GM12878 (cell line): ENCODE data around the gene METTL4.

Experiments
- CBFB ChIP-seq: IDR thresholded peaks from 2 replicates; pipeline ENCODE4 v1.6.1; 2016; ENCODE audit warnings: antibody characterized with exemption, low read depth
- HDAC2 ChIP-seq: fragments of 200-600 bp; sonication (generic); IDR thresholded peaks from 2 replicates; pipeline ENCODE4 v1.6.1; 2017
- MXI1 ChIP-seq: fragments of 150-350 bp; IDR thresholded peaks from 2 replicates; pipeline ENCODE4 v1.6.1; 2011; ENCODE audit warnings: low read depth, mild to moderate bottlenecking, inconsistent platforms, low read length, improper control_type of control experiment
- POLR2AphosphoS5 ChIP-seq: IDR thresholded peaks from 2 replicates; pipeline ENCODE4 v1.6.1; 2011; ENCODE audit warnings: mild to moderate bottlenecking, low read length, inconsistent platforms
- TAF1 ChIP-seq: IDR thresholded peaks from 2 replicates; pipeline ENCODE4 v1.6.1; 2011; ENCODE audit warnings: mild to moderate bottlenecking, low read depth, low read length, borderline replicate concordance
- TBL1XR1 ChIP-seq: IDR thresholded peaks from 2 replicates; pipeline ENCODE4 v1.6.1; 2012; ENCODE audit warnings: low read depth, low read length, improper control_type of control experiment
- YY1 ChIP-seq: IDR thresholded peaks from 2 replicates; pipeline ENCODE4 v1.6.1; 2011; ENCODE audit warnings: low read depth, mild to moderate bottlenecking, low read length
- ZNF274 ChIP-seq: IDR thresholded peaks from one replicate; pipeline ENCODE4 v1.8.0; 2011; ENCODE audit not compliant: insufficient read length, insufficient read depth
- TF ChIP-seq, protein P1 (sequence below): IDR thresholded peaks from 2 replicates; pipeline ENCODE4 v1.6.1; 2011; ENCODE audit warnings: low read depth, low read length, improper control_type of control experiment, borderline replicate concordance
- TF ChIP-seq, protein P2 (sequence below), 3 experiments: IDR thresholded peaks in 2 of 3; conservative IDR thresholded peaks in 1 of 3; 2 replicates each; pipeline ENCODE4 v1.5.1; 2011; ENCODE audit warnings: low read depth in 3 of 3, low read length in 3 of 3, mild to moderate bottlenecking in 3 of 3, control low read depth in 2 of 3, moderate library complexity in 2 of 3, inconsistent platforms in 1 of 3, mixed read lengths in 1 of 3; ENCODE audit not compliant: control insufficient read depth in 2 of 3, insufficient read depth in 1 of 3; ENCODE audit errors: extremely low read depth in 1 of 3
- TF ChIP-seq, protein P3 (sequence below): fragments of 450-650 bp; IDR thresholded peaks from 2 replicates; pipeline ENCODE4 v1.6.1; 2017; ENCODE audit warnings: mild to moderate bottlenecking

DNA sequence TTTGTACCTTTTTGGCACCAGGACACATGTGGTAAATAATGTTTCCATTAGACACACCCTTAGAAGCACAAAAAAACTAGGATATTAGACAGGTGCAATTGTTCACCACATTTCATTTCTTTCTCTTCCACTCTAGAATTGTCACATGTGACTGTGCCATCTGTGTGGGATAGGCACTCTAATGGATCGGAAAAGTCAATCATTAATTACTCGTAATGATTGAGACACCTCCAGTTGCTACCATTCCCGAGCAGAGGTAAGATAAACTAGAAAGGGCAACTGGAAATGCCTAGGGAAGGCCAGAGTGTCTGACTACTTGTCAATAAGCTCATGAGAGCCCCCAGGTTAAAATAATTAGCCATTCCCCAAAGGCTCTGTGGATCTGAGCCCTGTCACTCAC lies 59.9 kb downstream of the METTL4 start:
- TF ChIP-seq YY1, result no peak
- no peak for TF ChIP-seq TAF1
- TF ChIP-seq CBFB, result no peak
- no peak for TF ChIP-seq ZNF274
- TF ChIP-seq, protein P1, sequence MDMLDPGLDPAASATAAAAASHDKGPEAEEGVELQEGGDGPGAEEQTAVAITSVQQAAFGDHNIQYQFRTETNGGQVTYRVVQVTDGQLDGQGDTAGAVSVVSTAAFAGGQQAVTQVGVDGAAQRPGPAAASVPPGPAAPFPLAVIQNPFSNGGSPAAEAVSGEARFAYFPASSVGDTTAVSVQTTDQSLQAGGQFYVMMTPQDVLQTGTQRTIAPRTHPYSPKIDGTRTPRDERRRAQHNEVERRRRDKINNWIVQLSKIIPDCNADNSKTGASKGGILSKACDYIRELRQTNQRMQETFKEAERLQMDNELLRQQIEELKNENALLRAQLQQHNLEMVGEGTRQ, result no peak
- no peak for TF ChIP-seq HDAC2
- no peak for TF ChIP-seq MXI1
- TF ChIP-seq, protein P2, sequence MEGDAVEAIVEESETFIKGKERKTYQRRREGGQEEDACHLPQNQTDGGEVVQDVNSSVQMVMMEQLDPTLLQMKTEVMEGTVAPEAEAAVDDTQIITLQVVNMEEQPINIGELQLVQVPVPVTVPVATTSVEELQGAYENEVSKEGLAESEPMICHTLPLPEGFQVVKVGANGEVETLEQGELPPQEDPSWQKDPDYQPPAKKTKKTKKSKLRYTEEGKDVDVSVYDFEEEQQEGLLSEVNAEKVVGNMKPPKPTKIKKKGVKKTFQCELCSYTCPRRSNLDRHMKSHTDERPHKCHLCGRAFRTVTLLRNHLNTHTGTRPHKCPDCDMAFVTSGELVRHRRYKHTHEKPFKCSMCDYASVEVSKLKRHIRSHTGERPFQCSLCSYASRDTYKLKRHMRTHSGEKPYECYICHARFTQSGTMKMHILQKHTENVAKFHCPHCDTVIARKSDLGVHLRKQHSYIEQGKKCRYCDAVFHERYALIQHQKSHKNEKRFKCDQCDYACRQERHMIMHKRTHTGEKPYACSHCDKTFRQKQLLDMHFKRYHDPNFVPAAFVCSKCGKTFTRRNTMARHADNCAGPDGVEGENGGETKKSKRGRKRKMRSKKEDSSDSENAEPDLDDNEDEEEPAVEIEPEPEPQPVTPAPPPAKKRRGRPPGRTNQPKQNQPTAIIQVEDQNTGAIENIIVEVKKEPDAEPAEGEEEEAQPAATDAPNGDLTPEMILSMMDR (IDR thresholded peaks at IDR 0.05 in 2 of 3, conservative IDR thresholded peaks at IDR 0.05 in 1 of 3; ENCODE audit: control insufficient read depth in 2 of 3, extremely low read depth in 1 of 3, insufficient read depth in 1 of 3, low read depth in 3 of 3, low read length in 3 of 3), result no peak
- TF ChIP-seq, protein P3, sequence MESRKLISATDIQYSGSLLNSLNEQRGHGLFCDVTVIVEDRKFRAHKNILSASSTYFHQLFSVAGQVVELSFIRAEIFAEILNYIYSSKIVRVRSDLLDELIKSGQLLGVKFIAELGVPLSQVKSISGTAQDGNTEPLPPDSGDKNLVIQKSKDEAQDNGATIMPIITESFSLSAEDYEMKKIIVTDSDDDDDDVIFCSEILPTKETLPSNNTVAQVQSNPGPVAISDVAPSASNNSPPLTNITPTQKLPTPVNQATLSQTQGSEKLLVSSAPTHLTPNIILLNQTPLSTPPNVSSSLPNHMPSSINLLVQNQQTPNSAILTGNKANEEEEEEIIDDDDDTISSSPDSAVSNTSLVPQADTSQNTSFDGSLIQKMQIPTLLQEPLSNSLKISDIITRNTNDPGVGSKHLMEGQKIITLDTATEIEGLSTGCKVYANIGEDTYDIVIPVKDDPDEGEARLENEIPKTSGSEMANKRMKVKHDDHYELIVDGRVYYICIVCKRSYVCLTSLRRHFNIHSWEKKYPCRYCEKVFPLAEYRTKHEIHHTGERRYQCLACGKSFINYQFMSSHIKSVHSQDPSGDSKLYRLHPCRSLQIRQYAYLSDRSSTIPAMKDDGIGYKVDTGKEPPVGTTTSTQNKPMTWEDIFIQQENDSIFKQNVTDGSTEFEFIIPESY, result no peak
- no peak for TF ChIP-seq POLR2AphosphoS5
- TF ChIP-seq TBL1XR1, result no peak
